ENCODE data around the gene CDH8. TPM values are rescaled to one million over a fixed set of nuclear protein-coding genes. Genes with fewer than 3 reads are reported as not detected.
"Not testable (repeated sequence)": the region's sequence is repeated elsewhere in the genome, so short reads cannot be mapped to it uniquely, and the experiment has no call there.

CDH8 gene
- total RNA-seq, 1 experiment from 2014 or later, result not detected

GRCh38 chr16:61791464-61791863, 244.8 kb downstream of the CDH8 start:
- H3K79me2 ChIP-seq (ENCODE audit: low read depth), result no peaks in the 10 kb centered on the region
- H4K20me1 ChIP-seq (ENCODE audit: insufficient read depth), result no peaks in the 10 kb centered on the region
- DNase-seq, result no peak
- no peaks in the 10 kb centered on the region for H3F3A ChIP-seq (ENCODE audit: insufficient read depth, low read depth)
- ChIA-PET CTCF (no interaction called here), POLR2A (ENCODE audit: unreplicated experiment) (interaction anchor here (0.5 kb wide), 1 partner anchor 66 kb away, joined by 6 read pairs; no protein-coding TSS in a partner anchor)
- H3K27me3 ChIP-seq (ENCODE audit: insufficient read depth, low read depth), result no peaks in the 10 kb centered on the region
- no peak overlapping the region for H3K4me3 ChIP-seq
- no peaks in the 10 kb centered on the region for H3K36me3 ChIP-seq (ENCODE audit: low read depth)
- intact Hi-C loops (cut with micrococcal nuclease; ENCODE audit: unreplicated experiment), result no loop called here
- no peak overlapping the region for H3K4me2 ChIP-seq
- TF ChIP-seq CTCF (conservative IDR thresholded peaks at IDR 0.05), result no peak
- TF ChIP-seq EZH2 (IDR thresholded peaks at IDR 0.05; ENCODE audit: low read depth), result no peak
- BruUV-seq (replicated peaks), result no TSS peak
- no peaks in the 10 kb centered on the region; the same call in 1 of the 2 replicates for H3K9me2 ChIP-seq (ENCODE audit: insufficient read depth)
- H3K9me3 ChIP-seq (ENCODE audit: insufficient read depth, low read depth), result no peaks in the 10 kb centered on the region
- no peaks in the 10 kb centered on the region for H3K4me1 ChIP-seq (replicated peaks; ENCODE audit: insufficient read depth)
- no peak overlapping the region for H2AFZ ChIP-seq
- no peak overlapping the region for H3K27ac ChIP-seq

- H3K27me3 ChIP-seq (ENCODE audit: insufficient read depth, low read depth); H3K36me3 ChIP-seq (ENCODE audit: low read depth); POLR2A ChIA-PET (ENCODE audit: unreplicated experiment); H3K27ac ChIP-seq; H3F3A ChIP-seq (ENCODE audit: insufficient read depth, low read depth); DNase-seq; H3K79me2 ChIP-seq (ENCODE audit: low read depth); BruUV-seq (replicated peaks); H3K4me3 ChIP-seq; intact Hi-C loops (cut with micrococcal nuclease; ENCODE audit: unreplicated experiment); H3K9me2 ChIP-seq (ENCODE audit: insufficient read depth); H3K9me3 ChIP-seq (ENCODE audit: insufficient read depth, low read depth); CTCF ChIA-PET; H4K20me1 ChIP-seq (ENCODE audit: insufficient read depth); H3K4me1 ChIP-seq (replicated peaks; ENCODE audit: insufficient read depth): not testable (repeated sequence)
- H2AFZ ChIP-seq, result peak overlapping the region; percentile 53
- peak overlapping the region; percentile 49 for H3K4me2 ChIP-seq
Observed at GRCh38 chr16:61781855-61782254, 254.4 kb downstream of the CDH8 start.

- Histone ChIP-seq H3K4me1 (replicated peaks; ENCODE audit: insufficient read depth) (no peaks in the 10 kb centered on the region), H4K20me1 (ENCODE audit: insufficient read depth) (no peaks in the 10 kb centered on the region), H3K36me3 (ENCODE audit: low read depth) (no peaks in the 10 kb centered on the region), H3K27ac (no peak overlapping the region), H3F3A (ENCODE audit: insufficient read depth, low read depth) (no peaks in the 10 kb centered on the region), H3K9me2 (ENCODE audit: insufficient read depth) (no peaks in the 10 kb centered on the region; the same call in 1 of the 2 replicates), H3K4me2 (no peak overlapping the region), H3K27me3 (ENCODE audit: insufficient read depth, low read depth) (no peaks in the 10 kb centered on the region), H2AFZ (no peak overlapping the region), H3K9me3 (ENCODE audit: insufficient read depth, low read depth) (no peaks in the 10 kb centered on the region), H3K79me2 (ENCODE audit: low read depth) (no peaks in the 10 kb centered on the region), H3K4me3 (no peak overlapping the region)
- no TSS peak for BruUV-seq (replicated peaks)
- POLR2A ChIA-PET (ENCODE audit: unreplicated experiment), result no interaction called here
- CTCF ChIA-PET, result no interaction called here
- no peak for DNase-seq
- intact Hi-C loops (cut with micrococcal nuclease; ENCODE audit: unreplicated experiment), result no loop called here
- no peak for TF ChIP-seq CTCF (conservative IDR thresholded peaks at IDR 0.05)
- TF ChIP-seq EZH2 (IDR thresholded peaks at IDR 0.05; ENCODE audit: low read depth), result no peak
Observed at GRCh38 chr16:61780161-61780560, 256.1 kb downstream of the CDH8 start.

GRCh38 chr16:61770301-61770700, 265.9 kb downstream of the CDH8 start:
- no peak overlapping the region for H3K27ac ChIP-seq
- H3K4me3 ChIP-seq, result no peak overlapping the region
- BruUV-seq (replicated peaks), result no TSS peak
- no peaks in the 10 kb centered on the region for H3K9me3 ChIP-seq (ENCODE audit: insufficient read depth, low read depth)
- TF ChIP-seq CTCF (conservative IDR thresholded peaks at IDR 0.05) (no peak), EZH2 (IDR thresholded peaks at IDR 0.05; ENCODE audit: low read depth) (no peak)
- H3F3A ChIP-seq (ENCODE audit: insufficient read depth, low read depth), result no peaks in the 10 kb centered on the region
- H3K4me2 ChIP-seq, result no peak overlapping the region
- H3K27me3 ChIP-seq (ENCODE audit: insufficient read depth, low read depth), result no peaks in the 10 kb centered on the region
- H3K4me1 ChIP-seq (replicated peaks; ENCODE audit: insufficient read depth), result no peaks in the 10 kb centered on the region
- ChIA-PET POLR2A (ENCODE audit: unreplicated experiment) (no interaction called here), CTCF (no interaction called here)
- no peak overlapping the region for H2AFZ ChIP-seq
- intact Hi-C loops (cut with micrococcal nuclease; ENCODE audit: unreplicated experiment), result no loop called here
- no peaks in the 10 kb centered on the region for H3K9me2 ChIP-seq (ENCODE audit: insufficient read depth)
- no peak for DNase-seq
- H3K79me2 ChIP-seq (ENCODE audit: low read depth), result no peaks in the 10 kb centered on the region
- H3K36me3 ChIP-seq (ENCODE audit: low read depth), result no peaks in the 10 kb centered on the region
- no peaks in the 10 kb centered on the region for H4K20me1 ChIP-seq (ENCODE audit: insufficient read depth)
